SK-N-SH (cell line): ENCODE results near the gene RNGTT. TPM values are rescaled to one million over a fixed set of nuclear protein-coding genes. Genes with fewer than 3 reads are reported as not detected.

Experiments
- CTCF ChIA-PET: fragments of 300-600, 350-600 bp; formaldehyde crosslinking; extraction: SDS; loops from one replicate; lab custom pipeline; 2021; lab: Yijun Ruan, JAX
- POLR2A ChIA-PET: fragments of 350-600 bp; sonication (Branson Sonifier 250); formaldehyde crosslinking; extraction: SDS; loops from one replicate; lab custom pipeline; 2020; ENCODE audit warnings: antibody characterized with exemption, inconsistent platforms; lab: Yijun Ruan, JAX
- DNase-seq: peaks from one replicate; pipeline ENCODE4 v3.0.0; 2012
- H2AFZ ChIP-seq: fragments of 200-600 bp; sonication (generic); 2 replicates; pipeline ENCODE4 v1.8.1; 2016; ENCODE audit warnings: antibody characterized with exemption, mild to moderate bottlenecking, low read depth
- H3F3A ChIP-seq: fragments of 200-600 bp; sonication (generic); replicated peaks from 2 replicates; pipeline ENCODE3; 2016; ENCODE audit warnings: antibody characterized with exemption, mild to moderate bottlenecking; ENCODE audit not compliant: insufficient read depth
- H3K27ac ChIP-seq, 2 experiments: fragments of 200-500 bp in 1 of 2; fragments of 200-600 bp in 1 of 2; sonication (Bioruptor generic) in 1 of 2; sonication (generic), shearing (Covaris generic) in 1 of 2; 2 replicates each; pipeline versions ENCODE4 v1.5.1 to v1.6.1; 2014 to 2016; ENCODE audit warnings: low read depth in 2 of 2, inconsistent platforms in 1 of 2, low read length in 1 of 2, mild to moderate bottlenecking in 1 of 2, mixed read lengths in 1 of 2
- H3K27me3 ChIP-seq: fragments of 200-600 bp; sonication (generic), shearing (Covaris generic); 2 replicates; pipeline ENCODE4 v1.6.1; 2016; ENCODE audit warnings: mixed run types; ENCODE audit not compliant: insufficient read depth
- H3K36me3 ChIP-seq, 2 experiments: fragments of 200-500 bp in 1 of 2; fragments of 200-600 bp in 1 of 2; sonication (Bioruptor generic) in 1 of 2; sonication (generic) in 1 of 2; replicated peaks in 1 of 2; 2 replicates each; pipeline versions ENCODE3 to v1.5.1; 2014 to 2016; ENCODE audit warnings: low read length in 1 of 2, mild to moderate bottlenecking in 1 of 2; ENCODE audit not compliant: insufficient read depth in 2 of 2, control insufficient read depth in 1 of 2
- H3K4me1 ChIP-seq, 2 experiments: fragments of 200-500 bp in 1 of 2; fragments of 200-600 bp in 1 of 2; sonication (Bioruptor generic) in 1 of 2; sonication (generic), shearing (Covaris generic) in 1 of 2; 2 replicates each; pipeline versions ENCODE4 v1.5.1 to v1.6.1; 2014 to 2016; ENCODE audit warnings: low read depth in 1 of 2, low read length in 1 of 2, mixed run types in 1 of 2; ENCODE audit not compliant: insufficient read depth in 2 of 2, control insufficient read depth in 1 of 2
- H3K4me2 ChIP-seq: fragments of 200-600 bp; sonication (generic), shearing (Covaris generic); 2 replicates; pipeline ENCODE4 v1.6.1; 2017; ENCODE audit warnings: mixed run types
- H3K4me3 ChIP-seq, 2 experiments: fragments of 200-500 bp in 1 of 2; fragments of 200-600 bp in 1 of 2; sonication (Bioruptor generic) in 1 of 2; sonication (generic), shearing (Covaris generic) in 1 of 2; 2 replicates each; pipeline versions ENCODE4 v1.5.1 to v1.8.1; 2014 to 2016; ENCODE audit warnings: low read depth in 2 of 2, inconsistent platforms in 1 of 2, low read length in 1 of 2, mild to moderate bottlenecking in 1 of 2, mixed read lengths in 1 of 2, moderate library complexity in 1 of 2
- H3K79me2 ChIP-seq: fragments of 200-600 bp; sonication (generic); 2 replicates; pipeline ENCODE4 v1.8.1; 2017; ENCODE audit warnings: mild to moderate bottlenecking; ENCODE audit not compliant: insufficient read depth
- H3K9ac ChIP-seq: fragments of 200-600 bp; sonication (generic); 2 replicates; pipeline ENCODE4 v1.6.1; 2017; ENCODE audit warnings: mixed run types
- H3K9me2 ChIP-seq: fragments of 200-600 bp; sonication (generic); 2 replicates; pipeline ENCODE4 v1.6.1; 2017; ENCODE audit warnings: mixed run types
- H3K9me3 ChIP-seq: fragments of 200-600 bp; sonication (generic); 2 replicates; pipeline ENCODE4 v1.6.1; 2017; ENCODE audit warnings: mixed run types, mild to moderate bottlenecking, moderate library complexity
- H4K20me1 ChIP-seq: fragments of 200-600 bp; sonication (generic); 2 replicates; pipeline ENCODE4 v1.6.1; 2017; ENCODE audit warnings: mild to moderate bottlenecking, mixed run types; ENCODE audit not compliant: insufficient read depth
- CHD2 ChIP-seq: fragments of 150-350 bp; IDR thresholded peaks from 2 replicates; pipeline ENCODE4 v1.6.1; 2018; ENCODE audit warnings: low read length; ENCODE audit not compliant: partially characterized antibody
- ELF1 ChIP-seq: IDR thresholded peaks from 2 replicates; pipeline ENCODE4 v1.4.0; 2012
- EP300 ChIP-seq, 2 experiments: IDR thresholded peaks; 2 replicates each; pipeline versions ENCODE4 v1.4.0 to v1.6.1; 2012; ENCODE audit warnings: borderline replicate concordance in 1 of 2, low read depth in 1 of 2, low read length in 1 of 2
- FOSL2 ChIP-seq: IDR thresholded peaks from 2 replicates; pipeline ENCODE4 v1.4.0; 2012; ENCODE audit warnings: low read depth, mild to moderate bottlenecking, moderate library complexity, borderline replicate concordance
- FOXM1 ChIP-seq: IDR thresholded peaks from 2 replicates; pipeline ENCODE4 v1.4.0; 2012; ENCODE audit warnings: low read depth, mild to moderate bottlenecking
- JUND ChIP-seq: IDR thresholded peaks from 2 replicates; pipeline ENCODE4 v1.4.0; 2012
- MXI1 ChIP-seq: IDR thresholded peaks from 2 replicates; pipeline ENCODE4 v1.6.1; 2012; ENCODE audit warnings: mild to moderate bottlenecking, low read depth, low read length, improper control_type of control experiment
- NFIC ChIP-seq: IDR thresholded peaks from 2 replicates; pipeline ENCODE4 v1.4.0; 2012; ENCODE audit warnings: borderline replicate concordance
- RAD21 ChIP-seq: IDR thresholded peaks from 2 replicates; pipeline ENCODE4 v1.6.1; 2012; ENCODE audit warnings: mild to moderate bottlenecking, low read length
- SIN3A ChIP-seq: IDR thresholded peaks from 2 replicates; pipeline ENCODE4 v1.6.1; 2012; ENCODE audit warnings: low read depth, mild to moderate bottlenecking, low read length, moderate library complexity, borderline replicate concordance
- TAF1 ChIP-seq: IDR thresholded peaks from 2 replicates; pipeline ENCODE4 v1.6.1; 2012; ENCODE audit warnings: low read depth, mild to moderate bottlenecking, low read length, moderate library complexity, borderline replicate concordance
- TCF12 ChIP-seq: IDR thresholded peaks from 2 replicates; pipeline ENCODE4 v1.4.0; 2012
- WGBS: methylation state at CpG from one replicate; pipeline ENCODE4 v1.1.6; 2017; ENCODE audit warnings: low lambda C conversion rate; 5-methylcytosine and 5-hydroxymethylcytosine counted together
- polyA plus RNA-seq, 3 experiments: library from polyadenylated mRNA; depleted of rRNA; stranded (reverse); fragments of >200 nt; gene quantifications; 2 replicates each; pipeline ENCODE4 v1.2.3, GENCODE V29; 2012
- TF ChIP-seq, protein P1 (sequence below): fragments of 150-350 bp; IDR thresholded peaks from 2 replicates; pipeline ENCODE4 v1.6.1; 2016; ENCODE audit warnings: mild to moderate bottlenecking, low read depth, low read length
- TF ChIP-seq, protein P2 (sequence below): IDR thresholded peaks from 2 replicates; pipeline ENCODE4 v1.4.0; 2012; ENCODE audit warnings: low read depth, borderline replicate concordance
- TF ChIP-seq, protein P3 (sequence below): IDR thresholded peaks from 2 replicates; pipeline ENCODE4 v1.4.0; 2012; ENCODE audit warnings: low read depth
- TF ChIP-seq, protein P4 (sequence below): fragments of 200-600 bp; sonication (generic); IDR thresholded peaks from 2 replicates; pipeline ENCODE4 v1.6.1; 2017; ENCODE audit warnings: antibody characterized with exemption, mild to moderate bottlenecking, moderate library complexity
- TF ChIP-seq, protein P5 (sequence below): fragments of 150-350 bp; IDR thresholded peaks from 2 replicates; pipeline ENCODE4 v1.6.1; 2017; ENCODE audit warnings: antibody characterized with exemption, low read length, low read depth, borderline replicate concordance

RNGTT gene
- polyA plus RNA-seq, 1 of the 3 experiments (the other 2 are of a cell fraction): 3.3 TPM

DNA sequence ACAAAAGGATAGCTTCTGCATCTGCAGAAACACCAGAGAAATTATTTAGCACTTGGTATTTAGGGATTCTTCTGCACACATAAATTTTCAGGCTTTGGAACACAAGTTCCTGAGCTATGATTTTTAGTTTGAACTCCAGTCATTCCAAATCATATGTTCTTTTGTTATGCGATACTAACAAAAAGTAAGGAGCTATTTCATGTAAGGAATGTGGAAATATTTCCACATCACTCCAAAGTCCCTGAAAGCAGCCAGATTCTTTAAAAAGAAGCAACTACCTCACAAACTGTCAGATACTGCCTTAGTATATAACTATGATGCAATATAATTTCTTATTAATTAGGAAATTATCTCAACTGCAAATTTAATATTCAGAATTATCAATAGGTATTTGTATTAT is 106.9 kb downstream of the RNGTT start (continued):
- TF ChIP-seq, protein P1, sequence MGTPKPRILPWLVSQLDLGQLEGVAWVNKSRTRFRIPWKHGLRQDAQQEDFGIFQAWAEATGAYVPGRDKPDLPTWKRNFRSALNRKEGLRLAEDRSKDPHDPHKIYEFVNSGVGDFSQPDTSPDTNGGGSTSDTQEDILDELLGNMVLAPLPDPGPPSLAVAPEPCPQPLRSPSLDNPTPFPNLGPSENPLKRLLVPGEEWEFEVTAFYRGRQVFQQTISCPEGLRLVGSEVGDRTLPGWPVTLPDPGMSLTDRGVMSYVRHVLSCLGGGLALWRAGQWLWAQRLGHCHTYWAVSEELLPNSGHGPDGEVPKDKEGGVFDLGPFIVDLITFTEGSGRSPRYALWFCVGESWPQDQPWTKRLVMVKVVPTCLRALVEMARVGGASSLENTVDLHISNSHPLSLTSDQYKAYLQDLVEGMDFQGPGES: no peak
- TF ChIP-seq FOSL2 (no peak), SIN3A (no peak), FOXM1 (no peak), TAF1 (no peak), JUND (no peak), TCF12 (no peak), ELF1 (no peak), RAD21 (no peak)
- TF ChIP-seq, protein P2, sequence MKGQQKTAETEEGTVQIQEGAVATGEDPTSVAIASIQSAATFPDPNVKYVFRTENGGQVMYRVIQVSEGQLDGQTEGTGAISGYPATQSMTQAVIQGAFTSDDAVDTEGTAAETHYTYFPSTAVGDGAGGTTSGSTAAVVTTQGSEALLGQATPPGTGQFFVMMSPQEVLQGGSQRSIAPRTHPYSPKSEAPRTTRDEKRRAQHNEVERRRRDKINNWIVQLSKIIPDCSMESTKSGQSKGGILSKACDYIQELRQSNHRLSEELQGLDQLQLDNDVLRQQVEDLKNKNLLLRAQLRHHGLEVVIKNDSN: no peak
- TF ChIP-seq, protein P3, sequence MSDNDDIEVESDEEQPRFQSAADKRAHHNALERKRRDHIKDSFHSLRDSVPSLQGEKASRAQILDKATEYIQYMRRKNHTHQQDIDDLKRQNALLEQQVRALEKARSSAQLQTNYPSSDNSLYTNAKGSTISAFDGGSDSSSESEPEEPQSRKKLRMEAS: no peak

DNA sequence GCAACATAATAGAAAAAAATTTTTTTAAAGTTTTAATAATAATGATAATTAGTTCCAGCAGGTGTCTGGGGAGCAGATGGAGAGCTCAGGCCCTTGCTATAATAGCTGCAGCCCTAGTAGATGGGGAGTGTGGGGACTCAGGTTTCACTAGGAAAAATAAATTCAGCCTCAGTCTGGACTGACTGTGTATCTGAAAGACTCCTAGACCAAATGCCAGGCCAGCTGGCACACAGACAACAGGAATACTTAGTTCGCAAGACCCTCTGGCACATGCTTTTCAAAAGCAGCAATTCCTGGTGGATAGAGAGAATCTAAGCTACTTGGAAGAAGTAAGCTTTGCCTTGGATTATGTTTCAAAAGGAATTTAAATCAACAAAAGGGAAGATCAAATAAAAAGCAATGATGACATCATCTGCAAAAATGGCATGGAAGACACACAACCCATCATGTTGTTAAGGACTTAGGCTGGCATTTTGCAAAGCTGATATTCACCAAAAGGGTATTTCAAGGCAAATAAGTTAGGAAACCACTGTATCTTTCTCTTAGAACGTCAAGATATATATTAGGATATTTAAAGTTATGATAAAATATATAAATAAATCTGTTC is 107.8 kb downstream of the RNGTT start:
- Histone ChIP-seq H2AFZ (no peak overlapping the region), H3K4me2 (no peak overlapping the region), H3F3A (no peaks in the 10 kb centered on the region), H3K4me1 (peaks cover 5 to 10% of the 10 kb centered on the region in 2 experiments; a peak in 3 of 4 replicates), H3K79me2 (no peaks in the 10 kb centered on the region), H3K27ac (peak overlapping the region; percentile 11 to 47; a peak in 2 of 4 replicates), H4K20me1 (no peaks in the 10 kb centered on the region), H3K4me3 (no peak overlapping the region), H3K9ac (no peak overlapping the region), H3K27me3 (no peaks in the 10 kb centered on the region), H3K9me3 (no peaks in the 10 kb centered on the region), H3K9me2 (no peaks in the 10 kb centered on the region), H3K36me3 (no peaks in the 10 kb centered on the region)
- ChIA-PET POLR2A (no interaction called here), CTCF (interaction anchor here (1.1 to 5.7 kb wide), 4 partner anchors 15 to 926 kb away, joined by 3 to 43 read pairs (median 7); no protein-coding TSS in a partner anchor)
- WGBS: 97% methylated on average over 2 of the region's 2 CpGs
- TF ChIP-seq MXI1 (no peak), TCF12 (no peak), NFIC (no peak), ELF1 (no peak), CHD2 (no peak), EP300 (IDR thresholded peaks at IDR 0.05; ENCODE audit: borderline replicate concordance in 1 of 2, low read depth in 1 of 2, low read length in 1 of 2) (no peak)
- TF ChIP-seq, protein P2: no peak
- TF ChIP-seq, protein P4, sequence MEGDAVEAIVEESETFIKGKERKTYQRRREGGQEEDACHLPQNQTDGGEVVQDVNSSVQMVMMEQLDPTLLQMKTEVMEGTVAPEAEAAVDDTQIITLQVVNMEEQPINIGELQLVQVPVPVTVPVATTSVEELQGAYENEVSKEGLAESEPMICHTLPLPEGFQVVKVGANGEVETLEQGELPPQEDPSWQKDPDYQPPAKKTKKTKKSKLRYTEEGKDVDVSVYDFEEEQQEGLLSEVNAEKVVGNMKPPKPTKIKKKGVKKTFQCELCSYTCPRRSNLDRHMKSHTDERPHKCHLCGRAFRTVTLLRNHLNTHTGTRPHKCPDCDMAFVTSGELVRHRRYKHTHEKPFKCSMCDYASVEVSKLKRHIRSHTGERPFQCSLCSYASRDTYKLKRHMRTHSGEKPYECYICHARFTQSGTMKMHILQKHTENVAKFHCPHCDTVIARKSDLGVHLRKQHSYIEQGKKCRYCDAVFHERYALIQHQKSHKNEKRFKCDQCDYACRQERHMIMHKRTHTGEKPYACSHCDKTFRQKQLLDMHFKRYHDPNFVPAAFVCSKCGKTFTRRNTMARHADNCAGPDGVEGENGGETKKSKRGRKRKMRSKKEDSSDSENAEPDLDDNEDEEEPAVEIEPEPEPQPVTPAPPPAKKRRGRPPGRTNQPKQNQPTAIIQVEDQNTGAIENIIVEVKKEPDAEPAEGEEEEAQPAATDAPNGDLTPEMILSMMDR: no peak
- TF ChIP-seq, protein P5, sequence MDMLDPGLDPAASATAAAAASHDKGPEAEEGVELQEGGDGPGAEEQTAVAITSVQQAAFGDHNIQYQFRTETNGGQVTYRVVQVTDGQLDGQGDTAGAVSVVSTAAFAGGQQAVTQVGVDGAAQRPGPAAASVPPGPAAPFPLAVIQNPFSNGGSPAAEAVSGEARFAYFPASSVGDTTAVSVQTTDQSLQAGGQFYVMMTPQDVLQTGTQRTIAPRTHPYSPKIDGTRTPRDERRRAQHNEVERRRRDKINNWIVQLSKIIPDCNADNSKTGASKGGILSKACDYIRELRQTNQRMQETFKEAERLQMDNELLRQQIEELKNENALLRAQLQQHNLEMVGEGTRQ: no peak
- TF ChIP-seq, protein P3: no peak
- no peak for DNase-seq
